Germinal center (tissue), 1 donor: ENCODE results near the gene MYO1D.

Experiments
- DNase-seq: peaks from one replicate; pipeline ENCODE4 v3.0.0; 2012; ENCODE audit warnings: mixed read lengths, low spot score

Gene MYO1D

GRCh38 chr17:32503251-32504165 lies 373.4 kb downstream of the MYO1D start:
- DNase-seq: peak; percentile 60

- DNase-seq: no peak
These were observed 374.2 kb downstream of the MYO1D start for GRCh38 chr17:32502710-32503109.

GRCh38 chr17:32502013-32502412 lies 374.9 kb downstream of the MYO1D start:
- no peak for DNase-seq

- no peak for DNase-seq
These were observed 378.5 kb downstream of the MYO1D start for GRCh38 chr17:32498391-32498790.

- no peak for DNase-seq
These were observed 379.3 kb downstream of the MYO1D start for GRCh38 chr17:32497431-32498205.

- DNase-seq: no peak
These were observed 380.4 kb downstream of the MYO1D start for GRCh38 chr17:32496395-32497073.

- no peak for DNase-seq
These were observed 381.3 kb downstream of the MYO1D start for GRCh38 chr17:32495359-32496231.

- DNase-seq: no peak
These were observed 382.1 kb downstream of the MYO1D start for GRCh38 chr17:32494621-32495358.

GRCh38 chr17:32493976-32494513 lies 382.9 kb downstream of the MYO1D start:
- no peak for DNase-seq

GRCh38 chr17:32493571-32493970 lies 383.4 kb downstream of the MYO1D start:
- no peak for DNase-seq

- DNase-seq: peak; percentile 61
These were observed 384.2 kb downstream of the MYO1D start for GRCh38 chr17:32492648-32493289.

- no peak for DNase-seq
These were observed 384.7 kb downstream of the MYO1D start for GRCh38 chr17:32492264-32492589.

GRCh38 chr17:32491371-32492263 lies 385.3 kb downstream of the MYO1D start:
- DNase-seq: peak; percentile 45

- peak; percentile 16 for DNase-seq
These were observed 386.8 kb downstream of the MYO1D start for GRCh38 chr17:32490101-32490482.

- peak; percentile 26 for DNase-seq
These were observed 387.4 kb downstream of the MYO1D start for GRCh38 chr17:32489320-32490100.

- DNase-seq: no peak
These were observed 388.2 kb downstream of the MYO1D start for GRCh38 chr17:32488604-32489180.

GRCh38 chr17:32488177-32488542 lies 388.8 kb downstream of the MYO1D start:
- DNase-seq: no peak
